Measurements from ENCODE around the gene PEAK1. TPM values are rescaled to one million over a fixed set of nuclear protein-coding genes. Genes with fewer than 3 reads are reported as not detected.

Gene PEAK1
- total and polyA plus RNA-seq, 7 experiments from 2014 or later = 1.2 to 31.0 (median 12.7) TPM

- H3K9me3 Mint-ChIP-seq = peaks cover 4 to 34% (median 19%) of the 10 kb centered on the region in 11 donors
- Histone ChIP-seq H3K27me3 (ENCODE audit: control insufficient read depth in 2 of 2, insufficient read depth in 2 of 2, low read length in 2 of 2) (no peaks in the 10 kb centered on the region), H3K4me3 (ENCODE audit: low read length) (no peak overlapping the region), H3K4me1 (ENCODE audit: control insufficient read depth in 2 of 2, insufficient read depth in 2 of 2, low read length in 2 of 2) (no peaks in the 10 kb centered on the region), H3K27ac (ENCODE audit: low read depth, low read length) (no peak overlapping the region), H3K36me3 (ENCODE audit: control insufficient read depth in 2 of 3, insufficient read depth in 3 of 3, low read length in 3 of 3) (no peaks in the 10 kb centered on the region), H3K9me3 (ENCODE audit: control insufficient read depth in 2 of 3, low read length in 3 of 3) (peaks cover 0 to 12% (median 0%) of the 10 kb centered on the region in 3 experiments)
- intact Hi-C loops (cut with micrococcal nuclease) = no loop called here
- no peak for DNase-seq
- peaks cover 4 to 23% (median 9%) of the 10 kb centered on the region in 5 donors for H3K36me3 Mint-ChIP-seq
- ChIA-PET CTCF (no interaction called here), POLR2A (no interaction called here)
- no peak overlapping the region for H3K4me3 Mint-ChIP-seq
- peaks cover 0 to 4% (median 0%) of the 10 kb centered on the region in 5 donors for H3K27me3 Mint-ChIP-seq
- ATAC-seq = no peak
- no peak overlapping the region for H3K27ac Mint-ChIP-seq
- peaks cover 0 to 4% (median 0%) of the 10 kb centered on the region in 7 donors for H3K4me1 Mint-ChIP-seq
Measured at GRCh38 chr15:77392762-77393470, 27.0 kb downstream of the PEAK1 start.

DNA sequence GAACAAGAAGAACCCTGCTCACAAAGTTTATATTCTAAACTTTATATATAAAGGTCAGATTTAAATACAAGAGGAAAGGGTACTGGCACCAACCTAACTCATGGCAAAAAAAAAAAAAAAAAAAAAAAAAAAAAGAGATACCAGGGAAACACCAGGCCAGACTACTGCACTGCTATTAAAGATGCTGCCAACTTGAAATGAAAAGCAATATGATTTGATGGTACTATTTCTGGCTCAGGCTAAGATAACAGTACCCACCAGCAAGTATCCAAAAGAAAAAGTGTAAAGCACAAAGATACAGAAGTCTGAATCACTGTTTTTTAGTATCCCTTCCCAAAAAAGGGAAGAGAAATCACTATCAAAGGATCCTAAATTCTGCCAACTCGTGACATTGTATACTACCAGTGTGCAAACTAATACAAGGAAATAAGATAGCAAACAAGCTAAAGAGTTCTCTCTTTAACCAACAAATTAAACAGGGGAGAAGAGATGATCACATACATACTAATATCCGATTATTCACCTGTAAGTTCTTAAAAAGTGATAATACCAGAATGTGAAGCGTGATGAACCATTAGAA is 28.4 kb downstream of the PEAK1 start:
- DNase-seq (no peak), ATAC-seq (no peak)
- no peaks in the 10 kb centered on the region for H3K4me1 ChIP-seq (ENCODE audit: control insufficient read depth in 2 of 2, insufficient read depth in 2 of 2, low read length in 2 of 2)
- POLR2A ChIA-PET = no interaction called here
- Mint-ChIP-seq H3K36me3 (peaks cover 4 to 20% (median 4%) of the 10 kb centered on the region in 5 donors), H3K27ac (no peak overlapping the region), H3K4me1 (peaks cover 0 to 5% (median 0%) of the 10 kb centered on the region in 7 donors), H3K4me3 (no peak overlapping the region), H3K27me3 (peaks cover 0 to 4% (median 0%) of the 10 kb centered on the region in 5 donors), H3K9me3 (peaks cover 4 to 23% (median 16%) of the 10 kb centered on the region in 11 donors)
- no peaks in the 10 kb centered on the region for H3K27me3 ChIP-seq (ENCODE audit: control insufficient read depth in 2 of 2, insufficient read depth in 2 of 2, low read length in 2 of 2)
- H3K27ac ChIP-seq (ENCODE audit: low read depth, low read length) = no peak overlapping the region
- H3K36me3 ChIP-seq (ENCODE audit: control insufficient read depth in 2 of 3, insufficient read depth in 3 of 3, low read length in 3 of 3) = no peaks in the 10 kb centered on the region
- CTCF ChIA-PET = interaction anchor here (0.7 kb wide), 1 partner anchor 53 kb away, joined by 3 read pairs; no protein-coding TSS in a partner anchor
- H3K4me3 ChIP-seq (ENCODE audit: low read length) = no peak overlapping the region
- H3K9me3 ChIP-seq (ENCODE audit: control insufficient read depth in 2 of 3, low read length in 3 of 3) = peaks cover 0 to 12% (median 0%) of the 10 kb centered on the region in 3 experiments
- intact Hi-C loops (cut with micrococcal nuclease) = no loop called here

DNA sequence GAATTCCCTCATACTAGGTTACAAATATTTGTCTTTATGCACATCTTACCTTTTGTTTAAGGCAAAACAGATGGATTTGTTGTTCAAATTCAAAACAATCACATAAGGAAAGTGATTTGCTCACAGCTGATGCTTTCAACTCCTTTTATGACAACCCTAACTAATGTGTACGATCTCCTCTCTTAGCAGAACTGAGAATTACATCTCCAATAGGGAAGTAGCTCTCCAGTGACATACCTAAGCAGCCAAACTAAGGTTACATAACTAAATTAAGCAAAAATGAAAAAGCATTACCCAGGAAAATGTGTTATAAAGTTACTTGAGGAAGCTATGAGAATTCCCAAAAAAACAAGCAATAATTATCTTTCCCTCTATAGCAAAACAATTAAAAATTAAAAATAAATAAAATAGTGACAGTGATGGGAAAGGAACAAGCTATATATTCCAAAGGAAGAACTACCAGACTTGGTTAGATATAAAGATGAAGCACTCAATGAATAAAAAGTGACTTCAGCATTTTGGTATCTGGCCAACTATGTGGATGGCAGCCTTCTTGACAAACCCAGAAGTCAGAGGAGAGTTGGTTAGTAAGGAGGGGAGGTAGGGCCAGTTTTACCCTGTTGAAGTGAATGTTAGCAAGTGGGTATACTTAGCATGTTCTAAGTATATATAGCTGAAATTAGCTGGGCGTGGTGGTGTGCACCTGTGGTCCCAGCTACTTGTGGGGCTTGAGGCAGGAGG is 32.4 kb downstream of the PEAK1 start:
- H3K36me3 Mint-ChIP-seq = peaks cover 0 to 2% (median 0%) of the 10 kb centered on the region in 5 donors
- H3K9me3 Mint-ChIP-seq = peaks cover 0 to 2% (median 0%) of the 10 kb centered on the region in 11 donors
- ATAC-seq (no peak), DNase-seq (no peak)
- Histone ChIP-seq H3K4me3 (ENCODE audit: low read length) (no peak overlapping the region), H3K4me1 (ENCODE audit: control insufficient read depth in 2 of 2, insufficient read depth in 2 of 2, low read length in 2 of 2) (no peaks in the 10 kb centered on the region), H3K9me3 (ENCODE audit: control insufficient read depth in 2 of 3, low read length in 3 of 3) (no peaks in the 10 kb centered on the region), H3K36me3 (ENCODE audit: control insufficient read depth in 2 of 3, insufficient read depth in 3 of 3, low read length in 3 of 3) (no peaks in the 10 kb centered on the region), H3K27ac (ENCODE audit: low read depth, low read length) (no peak overlapping the region), H3K27me3 (ENCODE audit: control insufficient read depth in 2 of 2, insufficient read depth in 2 of 2, low read length in 2 of 2) (no peaks in the 10 kb centered on the region)
- peaks cover 0 to 2% (median 0%) of the 10 kb centered on the region in 5 donors for H3K27me3 Mint-ChIP-seq
- no peak overlapping the region for H3K4me3 Mint-ChIP-seq
- no peak overlapping the region for H3K27ac Mint-ChIP-seq
- peaks cover 0 to 17% (median 6%) of the 10 kb centered on the region in 7 donors for H3K4me1 Mint-ChIP-seq
- intact Hi-C loops (cut with micrococcal nuclease) = no loop called here
- POLR2A ChIA-PET = no interaction called here
- CTCF ChIA-PET = interaction anchor here (0.5 to 0.6 kb wide), 2 partner anchors 102 to 382 kb away, joined by 3 to 4 read pairs; no protein-coding TSS in a partner anchor

DNA sequence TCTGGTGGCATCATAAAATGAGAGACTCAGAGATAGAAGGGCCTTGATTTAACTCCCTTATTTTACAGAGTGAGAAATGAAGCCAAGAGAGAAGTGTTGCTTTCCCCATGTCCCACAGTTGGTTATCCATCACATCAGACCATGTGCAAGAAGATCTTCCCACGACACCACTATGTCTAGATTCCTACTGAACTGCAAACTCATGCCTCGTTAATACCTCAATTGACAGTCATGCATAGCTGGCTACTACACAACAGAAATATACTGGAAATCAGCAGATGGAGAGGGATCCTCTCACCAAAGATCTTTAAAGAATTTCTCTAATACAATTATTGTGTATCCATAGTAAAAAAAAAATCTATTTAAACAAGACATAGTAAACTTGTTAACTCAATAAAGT is 33.3 kb downstream of the PEAK1 start:
- POLR2A ChIA-PET = no interaction called here
- Histone ChIP-seq H3K27ac (ENCODE audit: low read depth, low read length) (no peak overlapping the region), H3K36me3 (ENCODE audit: control insufficient read depth in 2 of 3, insufficient read depth in 3 of 3, low read length in 3 of 3) (no peaks in the 10 kb centered on the region), H3K27me3 (ENCODE audit: control insufficient read depth in 2 of 2, insufficient read depth in 2 of 2, low read length in 2 of 2) (no peaks in the 10 kb centered on the region), H3K4me1 (ENCODE audit: control insufficient read depth in 2 of 2, insufficient read depth in 2 of 2, low read length in 2 of 2) (no peaks in the 10 kb centered on the region), H3K4me3 (ENCODE audit: low read length) (no peak overlapping the region), H3K9me3 (ENCODE audit: control insufficient read depth in 2 of 3, low read length in 3 of 3) (no peaks in the 10 kb centered on the region)
- peaks cover 0 to 7% (median 0%) of the 10 kb centered on the region in 5 donors for H3K36me3 Mint-ChIP-seq
- no peak overlapping the region for H3K4me3 Mint-ChIP-seq
- H3K4me1 Mint-ChIP-seq = peaks cover 0 to 18% (median 6%) of the 10 kb centered on the region in 7 donors
- no peak for ATAC-seq
- H3K27ac Mint-ChIP-seq = no peak overlapping the region
- H3K9me3 Mint-ChIP-seq = peaks cover 0 to 2% (median 0%) of the 10 kb centered on the region in 11 donors
- DNase-seq = no peak
- CTCF ChIA-PET = no interaction called here
- intact Hi-C loops (cut with micrococcal nuclease) = no loop called here
- H3K27me3 Mint-ChIP-seq = no peaks in the 10 kb centered on the region

- Histone ChIP-seq H3K4me1 (ENCODE audit: control insufficient read depth in 2 of 2, insufficient read depth in 2 of 2, low read length in 2 of 2) (no peaks in the 10 kb centered on the region), H3K27ac (ENCODE audit: low read depth, low read length) (no peak overlapping the region), H3K4me3 (ENCODE audit: low read length) (no peak overlapping the region), H3K9me3 (ENCODE audit: control insufficient read depth in 2 of 3, low read length in 3 of 3) (no peaks in the 10 kb centered on the region), H3K36me3 (ENCODE audit: control insufficient read depth in 2 of 3, insufficient read depth in 3 of 3, low read length in 3 of 3) (no peaks in the 10 kb centered on the region), H3K27me3 (ENCODE audit: control insufficient read depth in 2 of 2, insufficient read depth in 2 of 2, low read length in 2 of 2) (no peaks in the 10 kb centered on the region)
- peaks cover 0 to 7% (median 0%) of the 10 kb centered on the region in 5 donors for H3K36me3 Mint-ChIP-seq
- H3K4me1 Mint-ChIP-seq = peaks cover 0 to 18% (median 6%) of the 10 kb centered on the region in 7 donors
- peak overlapping the region in 1 of 9 donors; percentile 4 for H3K27ac Mint-ChIP-seq
- POLR2A ChIA-PET = no interaction called here
- CTCF ChIA-PET = no interaction called here
- DNase-seq (no peak), ATAC-seq (no peak)
- H3K27me3 Mint-ChIP-seq = no peaks in the 10 kb centered on the region
- peaks cover 0 to 2% (median 0%) of the 10 kb centered on the region in 11 donors for H3K9me3 Mint-ChIP-seq
- intact Hi-C loops (cut with micrococcal nuclease) = no loop called here
- H3K4me3 Mint-ChIP-seq = no peak overlapping the region
Measured at GRCh38 chr15:77384589-77385359, 35.1 kb downstream of the PEAK1 start.

GRCh38 chr15:77384086-77384485 is 35.8 kb downstream of the PEAK1 start:
- H3K4me3 ChIP-seq (ENCODE audit: low read length) = no peak overlapping the region
- H3K27me3 ChIP-seq (ENCODE audit: control insufficient read depth in 2 of 2, insufficient read depth in 2 of 2, low read length in 2 of 2) = no peaks in the 10 kb centered on the region
- Mint-ChIP-seq H3K4me1 (peaks cover 0 to 18% (median 6%) of the 10 kb centered on the region in 7 donors), H3K27ac (no peak overlapping the region), H3K9me3 (peaks cover 0 to 2% (median 0%) of the 10 kb centered on the region in 11 donors), H3K27me3 (no peaks in the 10 kb centered on the region), H3K4me3 (no peak overlapping the region), H3K36me3 (peaks cover 0 to 7% (median 0%) of the 10 kb centered on the region in 5 donors)
- ChIA-PET POLR2A (no interaction called here), CTCF (no interaction called here)
- DNase-seq (no peak), ATAC-seq (no peak)
- H3K9me3 ChIP-seq (ENCODE audit: control insufficient read depth in 2 of 3, low read length in 3 of 3) = no peaks in the 10 kb centered on the region
- no peaks in the 10 kb centered on the region for H3K36me3 ChIP-seq (ENCODE audit: control insufficient read depth in 2 of 3, insufficient read depth in 3 of 3, low read length in 3 of 3)
- no peak overlapping the region for H3K27ac ChIP-seq (ENCODE audit: low read depth, low read length)
- intact Hi-C loops (cut with micrococcal nuclease) = no loop called here
- no peaks in the 10 kb centered on the region for H3K4me1 ChIP-seq (ENCODE audit: control insufficient read depth in 2 of 2, insufficient read depth in 2 of 2, low read length in 2 of 2)
